Measurements from ENCODE around the gene MAGEC3.
"Not testable (repeated sequence)": the region's sequence is repeated elsewhere in the genome, so short reads cannot be mapped to it uniquely, and the experiment has no call there.

The MAGEC3 gene

DNA sequence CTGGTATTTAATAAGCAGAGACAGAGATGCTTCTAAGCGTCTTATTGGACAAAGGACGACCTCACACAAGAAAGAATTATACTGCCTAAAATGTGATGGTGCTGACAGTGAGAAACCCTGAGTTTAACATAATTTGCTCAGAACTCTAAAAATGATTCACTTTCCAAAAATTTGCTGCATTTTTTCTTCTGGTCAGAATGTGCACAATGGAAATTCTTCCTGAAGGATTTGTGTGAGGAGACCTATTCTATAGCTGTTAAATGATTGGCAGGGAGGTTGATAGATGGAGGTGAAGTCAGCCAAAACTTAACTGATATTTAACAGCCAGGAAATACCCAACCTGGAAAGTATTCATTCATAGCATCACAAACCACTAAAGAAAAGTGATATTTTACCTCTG lies 1.7 kb downstream of the MAGEC3 start:
- in situ Hi-C loops (cut with HindIII; ENCODE audit: low sequenced_read_pairs): no loop called here
- H3K4me3 ChIP-seq (ENCODE audit: low read depth, low read length): no peak overlapping the region
- peak; percentile 16 for DNase-seq (ENCODE audit: low read depth, low spot score)
- TF ChIP-seq, protein P1, sequence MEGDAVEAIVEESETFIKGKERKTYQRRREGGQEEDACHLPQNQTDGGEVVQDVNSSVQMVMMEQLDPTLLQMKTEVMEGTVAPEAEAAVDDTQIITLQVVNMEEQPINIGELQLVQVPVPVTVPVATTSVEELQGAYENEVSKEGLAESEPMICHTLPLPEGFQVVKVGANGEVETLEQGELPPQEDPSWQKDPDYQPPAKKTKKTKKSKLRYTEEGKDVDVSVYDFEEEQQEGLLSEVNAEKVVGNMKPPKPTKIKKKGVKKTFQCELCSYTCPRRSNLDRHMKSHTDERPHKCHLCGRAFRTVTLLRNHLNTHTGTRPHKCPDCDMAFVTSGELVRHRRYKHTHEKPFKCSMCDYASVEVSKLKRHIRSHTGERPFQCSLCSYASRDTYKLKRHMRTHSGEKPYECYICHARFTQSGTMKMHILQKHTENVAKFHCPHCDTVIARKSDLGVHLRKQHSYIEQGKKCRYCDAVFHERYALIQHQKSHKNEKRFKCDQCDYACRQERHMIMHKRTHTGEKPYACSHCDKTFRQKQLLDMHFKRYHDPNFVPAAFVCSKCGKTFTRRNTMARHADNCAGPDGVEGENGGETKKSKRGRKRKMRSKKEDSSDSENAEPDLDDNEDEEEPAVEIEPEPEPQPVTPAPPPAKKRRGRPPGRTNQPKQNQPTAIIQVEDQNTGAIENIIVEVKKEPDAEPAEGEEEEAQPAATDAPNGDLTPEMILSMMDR (IDR thresholded peaks at IDR 0.05; ENCODE audit: low read depth, low read length): no peak

DNA sequence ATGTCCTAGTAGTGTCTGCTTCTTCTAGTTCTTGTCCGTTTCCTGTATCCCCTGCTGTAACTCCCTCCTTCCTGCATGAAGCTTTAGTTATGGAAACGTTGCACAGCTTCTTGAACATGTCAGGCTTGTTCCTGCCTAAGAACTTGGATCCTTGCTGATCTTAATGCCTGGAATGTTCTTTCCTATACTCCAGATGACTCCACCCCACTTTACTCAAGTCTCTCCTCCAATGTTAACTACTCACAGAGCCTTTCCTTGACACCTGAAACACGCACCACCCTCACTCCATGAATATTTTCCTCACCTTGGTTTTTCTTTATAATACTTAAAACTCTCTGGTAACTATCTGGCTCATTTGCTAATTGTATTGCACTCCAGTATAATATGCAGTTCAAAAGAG lies 19.4 kb downstream of the MAGEC3 start:
- TF ChIP-seq, protein P1 (IDR thresholded peaks at IDR 0.05; ENCODE audit: low read depth, low read length): no peak
- in situ Hi-C loops (cut with HindIII; ENCODE audit: low sequenced_read_pairs): no loop called here
- no peak overlapping the region for H3K4me3 ChIP-seq (ENCODE audit: low read depth, low read length)
- DNase-seq (ENCODE audit: low read depth, low spot score): no peak

DNA sequence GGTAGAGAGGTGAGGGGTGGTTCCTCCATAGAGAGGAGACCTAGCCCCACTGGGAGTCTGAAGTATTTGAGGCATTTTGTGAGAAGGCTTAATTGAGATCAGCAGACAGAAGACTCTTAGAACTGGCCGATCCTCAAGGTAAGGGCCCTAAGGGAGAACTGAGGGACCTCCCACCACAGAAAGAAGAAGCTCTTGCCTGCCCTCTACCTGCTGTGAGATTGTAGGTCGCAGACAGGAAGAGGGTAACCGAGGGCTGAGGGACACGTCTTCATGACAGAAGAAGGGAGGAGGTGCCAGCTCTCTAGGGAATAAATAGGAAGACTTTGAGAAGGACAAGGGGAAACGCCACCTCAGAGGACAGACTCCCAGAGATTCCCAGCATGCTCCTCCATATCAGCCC lies 41.5 kb downstream of the MAGEC3 start:
- H3K4me3 ChIP-seq (ENCODE audit: low read depth, low read length): no peak overlapping the region
- in situ Hi-C loops (cut with HindIII; ENCODE audit: low sequenced_read_pairs): no loop called here
- TF ChIP-seq, protein P1 (IDR thresholded peaks at IDR 0.05; ENCODE audit: low read depth, low read length): no peak
- no peak for DNase-seq (ENCODE audit: low read depth, low spot score)

- in situ Hi-C loops (cut with HindIII; ENCODE audit: low sequenced_read_pairs); DNase-seq (ENCODE audit: low read depth, low spot score): not testable (repeated sequence)
Measured at GRCh38 chrX:141888811-141889210, 50.7 kb downstream of the MAGEC3 start.

DNA sequence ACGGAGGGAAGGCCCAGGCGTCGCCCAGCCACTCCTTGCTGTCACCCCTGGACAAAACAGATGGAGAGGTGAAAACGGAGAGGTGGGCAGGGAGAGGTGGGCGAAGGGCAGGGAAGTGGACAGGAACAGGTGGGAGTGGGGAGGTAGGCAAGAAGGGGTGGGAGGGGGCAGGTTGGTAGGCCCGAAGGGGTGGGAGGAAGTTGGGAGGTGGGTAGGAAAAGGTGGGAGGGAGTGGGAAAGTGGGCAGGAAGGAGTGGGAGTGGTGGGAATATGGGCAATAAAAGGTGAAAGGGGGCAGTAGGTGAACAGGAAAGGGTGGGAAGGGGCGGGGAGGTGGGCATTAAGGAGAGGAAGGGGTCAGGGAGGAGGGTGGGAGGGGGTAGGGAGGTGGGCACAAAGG lies 56.6 kb downstream of the MAGEC3 start:
- in situ Hi-C loops (cut with HindIII; ENCODE audit: low sequenced_read_pairs): no loop called here
- TF ChIP-seq, protein P1 (IDR thresholded peaks at IDR 0.05; ENCODE audit: low read depth, low read length): no peak
- H3K4me3 ChIP-seq (ENCODE audit: low read depth, low read length): no peak overlapping the region
- no peak for DNase-seq (ENCODE audit: low read depth, low spot score)

More at GRCh38 chrX:141888811-141889210, 50.7 kb downstream of the MAGEC3 start:
- H3K4me3 ChIP-seq (ENCODE audit: low read depth, low read length): not testable (repeated sequence)

GRCh38 chrX:141897690-141898089 lies 59.6 kb downstream of the MAGEC3 start:
- DNase-seq (ENCODE audit: low read depth, low spot score): no peak
- H3K4me3 ChIP-seq (ENCODE audit: low read depth, low read length): no peak overlapping the region
- TF ChIP-seq, protein P1 (IDR thresholded peaks at IDR 0.05; ENCODE audit: low read depth, low read length): no peak
- in situ Hi-C loops (cut with HindIII; ENCODE audit: low sequenced_read_pairs): no loop called here

- DNase-seq (ENCODE audit: low read depth, low spot score): no peak
- no peak overlapping the region for H3K4me3 ChIP-seq (ENCODE audit: low read depth, low read length)
- TF ChIP-seq, protein P1 (IDR thresholded peaks at IDR 0.05; ENCODE audit: low read depth, low read length): no peak
- in situ Hi-C loops (cut with HindIII; ENCODE audit: low sequenced_read_pairs): no loop called here
Measured at GRCh38 chrX:141902366-141902765, 64.2 kb downstream of the MAGEC3 start.
